Suprapubic skin (tissue), 4 donors: ENCODE data around the gene ADM. TPM values are rescaled to one million over a fixed set of nuclear protein-coding genes. Genes with fewer than 3 reads are reported as not detected.
"Not testable (repeated sequence)": the region's sequence is repeated elsewhere in the genome, so short reads cannot be mapped to it uniquely, and the experiment has no call there.

Experiments used
- DNase-seq, 2 donors: peaks; one replicate each; pipeline ENCODE4 v3.0.0-alpha.2; 2019; ENCODE audit warnings: low spot score in 2 of 2
- H3K27ac ChIP-seq: fragments of 200-600 bp; sonication (generic); one replicate; pipeline ENCODE4 v1.5.1; 2019
- H3K27me3 ChIP-seq: fragments of 200-600 bp; sonication (generic); one replicate; pipeline ENCODE4 v1.5.1; 2019
- H3K36me3 ChIP-seq: fragments of 200-600 bp; sonication (generic); one replicate; pipeline ENCODE4 v1.5.1; 2019
- H3K4me1 ChIP-seq: fragments of 200-600 bp; sonication (generic); one replicate; pipeline ENCODE4 v1.5.1; 2019
- H3K4me3 ChIP-seq: fragments of 200-600 bp; sonication (generic); one replicate; pipeline ENCODE4 v1.5.1; 2019; ENCODE audit warnings: mild to moderate bottlenecking
- H3K9me3 ChIP-seq: fragments of 200-600 bp; sonication (generic); one replicate; pipeline ENCODE4 v1.5.1; 2019
- EP300 ChIP-seq: sonication (generic); formaldehyde crosslinking; IDR thresholded peaks from one replicate; pipeline ENCODE4 v1.6.1; 2017; ENCODE audit warnings: antibody characterized with exemption
- POLR2A ChIP-seq, 2 donors: fragments of 450-650 bp; IDR thresholded peaks; one replicate each; pipeline ENCODE4 v1.6.1; 2017; ENCODE audit warnings: antibody characterized with exemption in 2 of 2, mild to moderate bottlenecking in 2 of 2, moderate library complexity in 2 of 2
- POLR2AphosphoS5 ChIP-seq, 3 donors: sonication (generic); formaldehyde crosslinking; IDR thresholded peaks; one replicate each; pipeline ENCODE4 v1.6.1; 2017; ENCODE audit warnings: antibody characterized with exemption in 3 of 3
- WGBS: methylation state at CpG from one replicate; pipeline ENCODE4 v1.1.5; 2018; 5-methylcytosine and 5-hydroxymethylcytosine counted together
- total RNA-seq, 4 donors: library from RNA; depleted of rRNA; stranded (reverse); fragments of >200 nt; gene quantifications; one replicate each; pipeline ENCODE4 v1.1.0, GENCODE V29; 2016
- TF ChIP-seq, protein P1 (sequence below), 2 donors: fragments of 200-600 bp in 1 of 2; fragments of 450-650 bp in 1 of 2; sonication (generic) in 1 of 2; IDR thresholded peaks; one replicate each; pipeline ENCODE4 v1.5.1; 2016 to 2019; ENCODE audit warnings: antibody characterized with exemption in 2 of 2, mild to moderate bottlenecking in 1 of 2, moderate library complexity in 1 of 2

The ADM gene, protein sequence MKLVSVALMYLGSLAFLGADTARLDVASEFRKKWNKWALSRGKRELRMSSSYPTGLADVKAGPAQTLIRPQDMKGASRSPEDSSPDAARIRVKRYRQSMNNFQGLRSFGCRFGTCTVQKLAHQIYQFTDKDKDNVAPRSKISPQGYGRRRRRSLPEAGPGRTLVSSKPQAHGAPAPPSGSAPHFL
- total RNA-seq = 100 to 1,000 TPM in 1 of 4 donors, 10 to 100 TPM in 3; 48.7 to 140 (median 69.0) TPM

DNA sequence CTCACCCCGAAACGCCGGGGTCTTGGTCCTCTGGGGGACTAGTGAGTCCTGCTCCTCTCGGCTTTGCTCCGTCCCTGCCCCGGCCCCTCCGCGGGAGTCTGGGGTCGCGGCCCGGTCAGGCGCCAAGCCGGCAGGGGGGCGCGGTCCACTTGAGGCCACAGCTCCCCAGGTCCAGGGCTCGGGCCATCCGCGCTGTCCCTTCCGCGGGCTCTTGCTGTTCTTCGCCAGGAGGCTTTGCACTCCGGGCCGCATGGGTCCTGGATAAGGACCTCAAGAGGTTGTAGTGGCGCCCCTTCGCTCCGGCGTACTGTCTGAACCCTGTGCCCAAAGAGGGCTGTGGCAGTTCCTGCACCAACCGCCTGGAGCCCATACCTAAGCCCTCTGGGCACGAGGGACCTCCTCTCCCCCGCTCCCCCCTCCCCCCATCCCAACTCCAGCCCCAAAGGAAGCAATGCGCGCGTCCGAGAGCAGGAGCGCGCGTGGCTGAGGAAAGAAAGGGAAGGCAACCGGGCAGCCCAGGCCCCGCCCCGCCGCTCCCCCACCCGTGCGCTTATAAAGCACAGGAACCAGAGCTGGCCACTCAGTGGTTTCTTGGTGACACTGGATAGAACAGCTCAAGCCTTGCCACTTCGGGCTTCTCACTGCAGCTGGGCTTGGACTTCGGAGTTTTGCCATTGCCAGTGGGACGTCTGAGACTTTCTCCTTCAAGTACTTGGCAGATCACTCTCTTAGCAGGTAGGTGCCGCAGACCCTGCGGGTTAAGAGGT, at the start of gene ADM:
TSS of gene ADM (plus strand) at position 579 of the 767 bp plus-strand sequence. CDS start 628 bp downstream, outside the sequence.
- peak; percentile 93 to 94 for DNase-seq
- H3K9me3 ChIP-seq = no peaks in the 10 kb centered on the region
- 1% methylated on average over 38 of the region's 48 CpGs for WGBS
- TF ChIP-seq, protein P1, sequence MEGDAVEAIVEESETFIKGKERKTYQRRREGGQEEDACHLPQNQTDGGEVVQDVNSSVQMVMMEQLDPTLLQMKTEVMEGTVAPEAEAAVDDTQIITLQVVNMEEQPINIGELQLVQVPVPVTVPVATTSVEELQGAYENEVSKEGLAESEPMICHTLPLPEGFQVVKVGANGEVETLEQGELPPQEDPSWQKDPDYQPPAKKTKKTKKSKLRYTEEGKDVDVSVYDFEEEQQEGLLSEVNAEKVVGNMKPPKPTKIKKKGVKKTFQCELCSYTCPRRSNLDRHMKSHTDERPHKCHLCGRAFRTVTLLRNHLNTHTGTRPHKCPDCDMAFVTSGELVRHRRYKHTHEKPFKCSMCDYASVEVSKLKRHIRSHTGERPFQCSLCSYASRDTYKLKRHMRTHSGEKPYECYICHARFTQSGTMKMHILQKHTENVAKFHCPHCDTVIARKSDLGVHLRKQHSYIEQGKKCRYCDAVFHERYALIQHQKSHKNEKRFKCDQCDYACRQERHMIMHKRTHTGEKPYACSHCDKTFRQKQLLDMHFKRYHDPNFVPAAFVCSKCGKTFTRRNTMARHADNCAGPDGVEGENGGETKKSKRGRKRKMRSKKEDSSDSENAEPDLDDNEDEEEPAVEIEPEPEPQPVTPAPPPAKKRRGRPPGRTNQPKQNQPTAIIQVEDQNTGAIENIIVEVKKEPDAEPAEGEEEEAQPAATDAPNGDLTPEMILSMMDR (IDR thresholded peaks at IDR 0.05) = peak; percentile 42 to 44
- TF ChIP-seq POLR2A (IDR thresholded peaks at IDR 0.05) (peak; percentile 81 to 96), POLR2AphosphoS5 (IDR thresholded peaks at IDR 0.05) (peak; percentile 75 to 87 (median 85)), EP300 (no peak)
- peak within 1 kb of the TSS; percentile 89 for H3K4me3 ChIP-seq
- no peaks in the 10 kb centered on the region for H3K27me3 ChIP-seq
- peak within 1 kb of the TSS; percentile 92 for H3K27ac ChIP-seq
- peaks cover 62% of the 10 kb centered on the region for H3K4me1 ChIP-seq
- H3K36me3 ChIP-seq = no peaks in the 10 kb centered on the region

DNA sequence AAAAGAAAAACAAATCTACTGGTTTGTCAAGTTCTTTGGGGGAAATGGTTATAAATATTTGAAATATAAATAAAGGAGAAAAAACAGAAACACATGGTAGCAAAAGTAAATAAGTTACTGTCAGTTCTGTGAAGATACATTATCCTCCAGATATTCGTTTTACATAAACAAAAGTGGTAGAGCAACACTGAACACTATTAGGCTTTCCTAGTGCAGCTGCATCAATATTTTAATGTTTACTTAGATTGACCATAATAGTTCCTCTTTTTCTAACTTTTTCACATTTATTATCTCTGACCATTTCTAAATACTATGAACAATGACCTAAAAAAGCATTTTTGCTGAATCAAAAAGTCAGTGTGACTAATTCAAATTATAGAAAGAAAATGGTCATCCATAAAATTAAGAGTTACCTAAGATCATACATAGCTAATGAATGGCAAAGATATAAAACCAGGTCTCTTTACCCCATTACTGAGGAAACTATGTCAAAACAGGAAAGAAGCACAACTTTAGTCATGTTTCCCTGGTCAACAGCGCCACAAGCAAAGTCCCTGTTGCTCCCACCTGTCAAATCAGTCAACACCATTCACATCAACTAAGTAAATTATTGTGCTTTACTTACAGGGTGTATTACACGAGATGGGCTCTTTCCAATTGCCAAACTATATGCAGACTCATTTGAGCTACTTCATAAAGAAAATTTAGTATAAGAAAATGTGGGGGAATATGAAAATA, 49.3 kb upstream of the ADM start:
- TF ChIP-seq, protein P1 (IDR thresholded peaks at IDR 0.05) = no peak

DNA sequence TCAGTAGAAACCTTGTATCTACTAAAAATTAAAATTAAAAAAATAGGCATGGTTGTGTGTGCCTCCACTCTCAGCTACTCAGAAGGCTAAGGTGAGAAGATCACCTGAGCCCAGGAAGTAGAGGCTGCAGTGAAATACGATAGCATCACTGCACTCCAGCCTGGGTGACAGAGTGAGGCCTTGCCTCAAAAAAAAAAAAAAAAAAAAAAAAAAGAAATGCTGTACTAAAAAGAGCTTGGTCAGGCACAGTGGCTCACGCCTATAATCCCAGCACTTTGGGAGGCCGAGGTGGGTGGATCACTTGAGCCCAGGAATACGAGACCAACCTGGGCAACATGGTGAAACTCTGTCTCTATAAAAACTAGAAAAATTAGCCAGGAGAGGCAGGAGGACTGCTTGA, 47.4 kb upstream of the ADM start:
- DNase-seq = no peak
- Histone ChIP-seq H3K9me3 (no peaks in the 10 kb centered on the region), H3K4me1 (no peaks in the 10 kb centered on the region), H3K27ac (no peak overlapping the region), H3K36me3 (no peaks in the 10 kb centered on the region), H3K27me3 (no peaks in the 10 kb centered on the region), H3K4me3 (no peak overlapping the region)
- WGBS = 97% methylated on average over 4 of the region's 4 CpGs
- TF ChIP-seq POLR2A (IDR thresholded peaks at IDR 0.05) = no peak
- TF ChIP-seq EP300 = no peak
- TF ChIP-seq, protein P1 (IDR thresholded peaks at IDR 0.05) = no peak
- TF ChIP-seq POLR2AphosphoS5 (IDR thresholded peaks at IDR 0.05) = no peak

More for the DNA sequence above, 49.3 kb upstream of the ADM start:
- H3K9me3 ChIP-seq = no peaks in the 10 kb centered on the region
- H3K36me3 ChIP-seq = no peaks in the 10 kb centered on the region
- no peak for DNase-seq
- H3K4me1 ChIP-seq = no peaks in the 10 kb centered on the region
- no peak overlapping the region for H3K4me3 ChIP-seq
- WGBS = 79% methylated on average over 3 of the region's 3 CpGs
- no peaks in the 10 kb centered on the region for H3K27me3 ChIP-seq
- H3K27ac ChIP-seq = no peak overlapping the region

DNA sequence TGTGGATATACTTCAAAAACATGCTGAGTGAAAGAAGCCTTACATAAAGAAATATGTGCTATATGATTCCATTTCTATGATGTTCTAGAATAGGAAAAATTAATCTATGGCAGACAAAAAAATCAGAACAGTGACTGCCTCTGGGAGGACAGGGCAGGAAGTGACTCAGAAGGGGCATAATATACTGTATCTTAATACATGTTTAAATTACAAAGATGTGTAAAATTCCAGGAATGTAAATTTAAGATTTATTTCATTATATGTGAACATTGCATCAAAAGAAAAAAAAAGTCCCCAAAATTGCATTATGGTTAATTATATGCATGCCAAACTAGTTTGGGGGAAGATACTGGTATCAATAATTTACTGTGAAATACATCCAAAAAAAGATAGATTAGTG, 43.1 kb upstream of the ADM start:
- no peak for DNase-seq
- H3K9me3 ChIP-seq = no peaks in the 10 kb centered on the region
- TF ChIP-seq POLR2A (IDR thresholded peaks at IDR 0.05) (no peak), POLR2AphosphoS5 (IDR thresholded peaks at IDR 0.05) (no peak), EP300 (no peak)
- TF ChIP-seq, protein P1 (IDR thresholded peaks at IDR 0.05) = no peak
- no peaks in the 10 kb centered on the region for H3K36me3 ChIP-seq
- H3K4me1 ChIP-seq = no peaks in the 10 kb centered on the region
- no peaks in the 10 kb centered on the region for H3K27me3 ChIP-seq
- H3K27ac ChIP-seq = no peak overlapping the region
- no peak overlapping the region for H3K4me3 ChIP-seq

DNA sequence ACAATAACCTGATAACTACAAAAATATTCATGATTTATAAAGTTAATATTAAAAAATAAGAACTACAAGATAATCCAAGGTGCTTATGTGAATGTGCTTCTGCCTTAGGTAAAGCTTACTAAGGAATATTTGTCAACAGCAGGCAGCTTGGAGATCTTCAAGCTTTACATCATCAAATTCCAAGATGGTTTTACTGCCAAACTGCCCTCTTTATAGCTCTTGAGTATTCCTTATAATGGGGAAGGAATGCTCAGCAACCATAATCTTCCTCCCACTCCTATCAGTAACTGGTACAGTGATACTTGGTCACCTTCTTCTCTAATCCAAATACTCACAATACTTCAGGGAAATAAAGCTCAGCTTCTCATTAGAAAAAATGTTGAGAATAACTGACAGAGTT, 40.9 kb upstream of the ADM start:
- no peak for DNase-seq
- no peak for TF ChIP-seq POLR2A (IDR thresholded peaks at IDR 0.05)
- no peak overlapping the region for H3K27ac ChIP-seq
- H3K4me1 ChIP-seq = no peaks in the 10 kb centered on the region
- no peaks in the 10 kb centered on the region for H3K36me3 ChIP-seq
- H3K27me3 ChIP-seq = no peaks in the 10 kb centered on the region
- no peaks in the 10 kb centered on the region for H3K9me3 ChIP-seq
- no peak overlapping the region for H3K4me3 ChIP-seq

DNA sequence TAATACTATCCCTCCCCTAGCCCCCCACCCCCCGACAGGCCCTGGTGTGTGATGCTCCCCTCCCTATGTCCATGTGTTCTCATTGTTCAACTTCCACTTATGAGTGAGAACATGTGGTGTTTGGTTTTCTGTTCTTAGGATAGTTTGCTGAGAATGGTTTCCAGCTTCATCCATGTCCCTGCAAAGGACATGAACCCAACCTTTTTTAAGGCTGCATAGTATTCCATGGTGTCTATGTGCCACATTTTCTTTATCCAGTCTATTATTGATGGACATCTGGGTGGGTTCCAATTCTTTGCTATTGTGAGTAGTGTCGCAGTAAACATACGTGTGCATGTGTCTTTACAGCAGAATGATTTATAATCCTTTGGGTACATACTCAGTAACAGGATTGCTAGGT, 40.2 kb upstream of the ADM start:
- H3K9me3 ChIP-seq, H3K27me3 ChIP-seq, DNase-seq, H3K4me3 ChIP-seq, H3K36me3 ChIP-seq, H3K27ac ChIP-seq, H3K4me1 ChIP-seq: not testable (repeated sequence)
- 94% methylated on average over 3 of the region's 3 CpGs for WGBS
